HepG2 (cell line): ENCODE results near the gene CCDC88B. TPM values are rescaled to one million over a fixed set of nuclear protein-coding genes. Genes with fewer than 3 reads are reported as not detected.

Source experiments
- E2F2 ChIP-seq: sonication (generic); formaldehyde crosslinking; IDR thresholded peaks from 2 replicates; pipeline ENCODE4 v1.4.0; 2020; ENCODE audit warnings: missing genetic modification reagents, borderline replicate concordance
- MYPOP ChIP-seq: sonication (generic); formaldehyde crosslinking; IDR thresholded peaks from 2 replicates; pipeline ENCODE4 v1.8.1; 2023; ENCODE audit warnings: mild to moderate bottlenecking, moderate library complexity, missing genetic modification reagents
- NCOA1 ChIP-seq: sonication (generic); formaldehyde crosslinking; IDR thresholded peaks from 2 replicates; pipeline ENCODE4 v1.9.0; 2021; ENCODE audit warnings: missing genetic modification reagents
- NKX3-1 ChIP-seq: sonication (generic); formaldehyde crosslinking; IDR thresholded peaks from 2 replicates; pipeline ENCODE4 v1.5.0; 2020; ENCODE audit warnings: missing genetic modification reagents
- NR2C2 ChIP-seq: sonication (generic); formaldehyde crosslinking; IDR thresholded peaks from 2 replicates; pipeline ENCODE4 v1.4.0; 2020; ENCODE audit warnings: missing genetic modification reagents, mild to moderate bottlenecking, moderate library complexity, borderline replicate concordance
- NRL ChIP-seq: sonication (generic); formaldehyde crosslinking; IDR thresholded peaks from 2 replicates; pipeline ENCODE4 v1.5.0; 2020; ENCODE audit warnings: missing genetic modification reagents, mild to moderate bottlenecking, moderate library complexity, borderline replicate concordance
- SALL1 ChIP-seq: sonication (generic); formaldehyde crosslinking; IDR thresholded peaks from 2 replicates; pipeline ENCODE4 v1.8.0; 2022; ENCODE audit warnings: mild to moderate bottlenecking, missing genetic modification reagents
- SP4 ChIP-seq: sonication (generic); formaldehyde crosslinking; IDR thresholded peaks from 2 replicates; pipeline ENCODE4 v1.8.1; 2023; ENCODE audit warnings: mild to moderate bottlenecking, missing genetic modification reagents
- SP5 ChIP-seq: IDR thresholded peaks from 2 replicates; pipeline ENCODE4 v1.6.1; 2016; ENCODE audit warnings: low read depth, borderline replicate concordance
- ZBTB26 ChIP-seq: IDR thresholded peaks from 2 replicates; pipeline ENCODE4 v1.6.1; 2016; ENCODE audit warnings: missing compliant biosample characterization, missing genetic modification reagents, borderline replicate concordance
- ZFP91 ChIP-seq: sonication (generic); formaldehyde crosslinking; IDR thresholded peaks from 2 replicates; pipeline ENCODE4 v1.9.0; 2022; ENCODE audit warnings: missing genetic modification reagents, mild to moderate bottlenecking, borderline replicate concordance
- ZNF136 ChIP-seq: sonication (generic); formaldehyde crosslinking; IDR thresholded peaks from 2 replicates; pipeline ENCODE4 v1.8.1; 2022; ENCODE audit warnings: low read depth, mild to moderate bottlenecking, moderate library complexity, missing genetic modification reagents
- ZNF292 ChIP-seq: sonication (generic); formaldehyde crosslinking; IDR thresholded peaks from 2 replicates; pipeline ENCODE4 v1.8.1; 2022; ENCODE audit warnings: mild to moderate bottlenecking, low read depth, missing genetic modification reagents, borderline replicate concordance
- ZNF775 ChIP-seq: sonication (generic); formaldehyde crosslinking; IDR thresholded peaks from 2 replicates; pipeline ENCODE4 v1.4.0; 2020; ENCODE audit warnings: missing genetic modification reagents, mild to moderate bottlenecking, moderate library complexity, borderline replicate concordance
- polyA plus RNA-seq, 8 experiments: library from polyadenylated mRNA; depleted of rRNA in 3 of 8; stranded (reverse) in 7 of 8; unstranded in 1 of 8; fragments of >200 nt; fragmentation: Illumina TruSeq in 4 of 8; extraction: Trizol in 4 of 8; gene quantifications; 2 replicates each; pipeline versions ENCODE4 v1.2.1 to v1.2.3, GENCODE V29; 2011 to 2016; ENCODE audit warnings: low read depth in 4 of 8, missing spikeins in 1 of 8, mixed read lengths in 1 of 8; ENCODE audit not compliant: insufficient read depth in 1 of 8
- total RNA-seq, 5 experiments: library from RNA; depleted of rRNA; stranded (reverse); fragments of >200 nt; fragmentation: Illumina TruSeq; extraction: Trizol; gene quantifications; 2 replicates each; pipeline ENCODE4 v1.2.3, GENCODE V29; 2016; ENCODE audit warnings: low read depth in 1 of 5

Gene CCDC88B
- total and polyA plus RNA-seq, 2 of the 13 experiments (the other 11 are each of a cell fraction or from before 2014, with no cell fraction given), result 3.6 to 4.8 TPM

GRCh38 chr11:64317961-64318765 lies 21.8 kb upstream of the CCDC88B start, which contains the start of gene PRDX5 (continued):
- TF ChIP-seq NKX3-1 (CRISPR knock-in tag), result 0 out of 2 replicates have a peak, but pooled peaks have one; percentile 24
- peak; percentile 53; the same call in 1 of the 2 replicates for TF ChIP-seq NRL
- TF ChIP-seq ZNF136, result 0 out of 2 replicates have a peak, but pooled peaks have one; percentile 34
- 0 out of 2 replicates have a peak, but pooled peaks have one; percentile 24 for TF ChIP-seq ZNF775 (CRISPR knock-in tag)
- peak; percentile 73 for TF ChIP-seq SP5 (CRISPR knock-in tag)
- 0 out of 2 replicates have a peak, but pooled peaks have one; percentile 2 for TF ChIP-seq SP4 (CRISPR knock-in tag)
- TF ChIP-seq MYPOP (CRISPR knock-in tag), result 0 out of 2 replicates have a peak, but pooled peaks have one; percentile 49
- peak; percentile 77 for TF ChIP-seq SALL1 (CRISPR knock-in tag)
- TF ChIP-seq ZNF292, result no peak
- TF ChIP-seq NCOA1 (CRISPR knock-in tag), result peak; percentile 28; the same call in 1 of the 2 replicates
- 0 out of 2 replicates have a peak, but pooled peaks have one; percentile 88 for TF ChIP-seq E2F2 (CRISPR knock-in tag)
- peak; percentile 56; the same call in 1 of the 2 replicates for TF ChIP-seq ZBTB26 (CRISPR knock-in tag)
- peak; percentile 16; the same call in 1 of the 2 replicates for TF ChIP-seq NR2C2 (CRISPR knock-in tag)
- TF ChIP-seq ZFP91 (CRISPR knock-in tag), result peak; percentile 65
- TF ChIP-seq, all 625 proteins: peak for 210
